GM12801 (cell line): ENCODE results near the gene PARP12.

Experiments
- TF ChIP-seq, protein P1 (sequence below): IDR thresholded peaks from one replicate; pipeline ENCODE4 v1.5.1; 2011; ENCODE audit warnings: control low read depth; ENCODE audit not compliant: insufficient read length; ENCODE audit errors: extremely low read depth

The PARP12 gene

DNA sequence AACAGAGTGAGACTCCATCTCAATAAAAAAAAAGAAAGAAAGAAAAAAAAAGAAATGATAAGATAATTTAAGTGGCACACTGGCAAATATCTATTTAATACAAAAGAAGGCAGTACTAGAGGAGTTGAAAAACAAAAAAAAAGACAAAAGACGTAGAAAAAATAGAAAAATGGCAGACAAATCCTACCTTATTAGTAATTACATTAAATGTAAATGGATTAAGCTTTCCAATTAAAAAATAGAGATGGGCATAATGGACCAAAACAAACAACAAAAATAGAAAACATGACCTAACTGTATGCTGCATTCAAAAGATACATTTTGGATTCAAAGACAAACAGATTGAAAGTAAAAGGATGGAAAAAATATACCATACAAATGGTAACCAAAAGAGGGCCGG, 5.3 kb upstream of the PARP12 start:
- TF ChIP-seq, protein P1, sequence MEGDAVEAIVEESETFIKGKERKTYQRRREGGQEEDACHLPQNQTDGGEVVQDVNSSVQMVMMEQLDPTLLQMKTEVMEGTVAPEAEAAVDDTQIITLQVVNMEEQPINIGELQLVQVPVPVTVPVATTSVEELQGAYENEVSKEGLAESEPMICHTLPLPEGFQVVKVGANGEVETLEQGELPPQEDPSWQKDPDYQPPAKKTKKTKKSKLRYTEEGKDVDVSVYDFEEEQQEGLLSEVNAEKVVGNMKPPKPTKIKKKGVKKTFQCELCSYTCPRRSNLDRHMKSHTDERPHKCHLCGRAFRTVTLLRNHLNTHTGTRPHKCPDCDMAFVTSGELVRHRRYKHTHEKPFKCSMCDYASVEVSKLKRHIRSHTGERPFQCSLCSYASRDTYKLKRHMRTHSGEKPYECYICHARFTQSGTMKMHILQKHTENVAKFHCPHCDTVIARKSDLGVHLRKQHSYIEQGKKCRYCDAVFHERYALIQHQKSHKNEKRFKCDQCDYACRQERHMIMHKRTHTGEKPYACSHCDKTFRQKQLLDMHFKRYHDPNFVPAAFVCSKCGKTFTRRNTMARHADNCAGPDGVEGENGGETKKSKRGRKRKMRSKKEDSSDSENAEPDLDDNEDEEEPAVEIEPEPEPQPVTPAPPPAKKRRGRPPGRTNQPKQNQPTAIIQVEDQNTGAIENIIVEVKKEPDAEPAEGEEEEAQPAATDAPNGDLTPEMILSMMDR: no peak

DNA sequence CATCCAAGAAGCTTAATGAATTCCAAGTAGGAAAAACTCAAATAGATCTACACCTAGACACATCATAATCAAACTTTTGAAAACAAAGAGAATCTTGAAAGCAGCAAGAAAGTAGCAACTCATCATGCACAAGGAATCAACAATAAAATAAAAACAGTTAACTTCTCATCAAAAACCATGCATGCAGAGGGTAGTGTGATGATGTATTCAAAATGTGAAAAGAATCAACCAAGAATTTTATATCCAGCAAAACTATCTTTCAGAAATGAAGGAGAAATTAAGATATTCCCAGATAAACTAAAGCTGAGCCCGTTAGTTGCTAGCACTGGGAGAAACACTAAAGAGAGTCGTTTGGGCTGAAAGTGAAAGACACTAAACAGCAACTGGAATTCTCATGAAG, 4.3 kb upstream of the PARP12 start:
- TF ChIP-seq, protein P1: no peak

DNA sequence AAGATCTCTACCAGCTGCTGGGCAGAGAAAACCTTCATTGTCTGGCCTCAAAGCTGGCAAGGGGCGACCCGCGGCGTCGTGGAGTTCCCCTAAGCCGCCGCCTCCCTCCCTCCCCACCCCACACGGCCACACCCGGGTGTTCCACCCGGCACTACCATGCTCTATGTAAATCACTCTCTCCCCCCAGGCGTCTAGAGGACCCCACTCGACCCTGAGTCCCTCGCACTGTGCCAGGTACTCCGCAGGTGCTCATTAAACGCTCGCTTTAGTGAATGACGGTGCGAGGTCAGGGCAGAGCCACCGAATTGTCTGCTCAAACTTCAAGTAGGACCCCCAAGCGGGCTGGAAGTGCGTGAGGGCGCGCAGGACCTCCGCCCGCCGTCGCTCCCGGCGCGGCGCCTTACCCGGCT, 628 bp downstream of the PARP12 start:
- TF ChIP-seq, protein P1: no peak

DNA sequence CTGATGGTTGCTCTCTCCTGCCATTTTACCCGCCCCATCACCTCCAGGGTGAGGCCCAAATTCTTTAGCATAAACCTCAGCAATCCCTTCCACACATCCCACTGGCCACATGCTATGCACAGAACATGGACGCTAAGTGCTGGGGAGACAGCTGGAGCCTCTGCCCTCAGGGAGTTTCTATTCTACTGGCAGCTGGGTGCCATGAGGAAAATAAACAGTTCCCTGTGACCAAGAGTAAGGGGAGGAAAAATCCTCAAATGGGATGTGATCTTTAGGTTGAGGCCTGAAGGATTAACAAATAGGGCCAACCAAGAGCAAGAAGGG, 1.2 kb downstream of the PARP12 start:
- TF ChIP-seq, protein P1: no peak

DNA sequence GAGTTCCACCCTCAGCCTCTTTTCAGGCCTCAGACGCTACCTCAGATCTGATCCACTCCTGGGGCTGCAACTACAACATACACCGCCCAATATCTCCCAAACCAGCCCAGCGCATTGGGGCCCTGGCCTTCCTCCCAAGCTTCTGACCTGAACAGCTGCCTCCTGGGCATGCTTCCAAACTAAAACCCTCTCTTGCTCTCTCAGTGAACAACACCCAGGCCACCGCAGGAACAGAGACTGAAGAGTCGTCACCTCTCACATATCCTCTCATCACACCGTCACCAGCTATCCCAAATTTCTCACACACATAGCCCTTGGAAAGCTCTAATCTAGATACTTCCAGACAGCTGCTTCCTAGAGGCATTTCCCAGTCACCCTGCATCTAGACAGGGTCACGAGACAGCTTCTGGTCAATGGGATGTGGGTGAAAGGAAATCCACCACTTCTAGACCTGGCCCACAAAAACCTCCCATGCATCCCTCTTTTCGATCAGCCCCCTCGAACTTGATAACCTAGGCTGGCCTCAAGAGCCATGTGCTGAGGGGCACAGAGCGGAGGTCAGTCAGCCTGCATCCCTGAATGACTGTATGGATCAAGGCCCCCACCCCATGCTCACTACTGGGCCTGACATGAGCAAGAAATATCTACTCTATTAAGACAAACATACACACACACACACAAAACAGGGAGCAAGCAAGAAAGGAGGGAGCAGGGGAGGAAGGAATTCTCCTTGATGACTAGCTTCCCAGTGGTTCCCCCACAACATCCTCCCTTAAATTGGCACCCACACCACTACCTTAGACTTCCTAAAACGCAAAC, 1.8 kb downstream of the PARP12 start:
- TF ChIP-seq, protein P1: no peak

DNA sequence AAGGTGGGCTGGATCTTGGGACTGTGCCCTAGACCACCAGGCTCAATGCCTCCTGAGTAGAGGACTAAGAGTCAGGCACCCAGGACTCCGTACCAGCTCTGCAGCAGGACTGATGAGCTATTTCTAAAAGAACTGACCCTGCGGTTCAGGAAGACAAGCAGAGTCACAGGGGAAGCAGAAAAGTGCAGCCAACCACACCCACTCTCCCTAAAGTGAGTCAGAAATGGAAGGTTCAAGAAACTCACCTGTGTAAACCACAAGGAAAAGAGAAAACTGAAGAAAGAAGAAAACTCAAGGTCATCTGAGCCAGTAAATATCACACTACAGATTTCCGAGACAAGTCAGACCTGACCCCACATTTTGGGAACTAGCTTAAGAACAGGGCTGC, 2.5 kb downstream of the PARP12 start:
- TF ChIP-seq, protein P1: no peak

DNA sequence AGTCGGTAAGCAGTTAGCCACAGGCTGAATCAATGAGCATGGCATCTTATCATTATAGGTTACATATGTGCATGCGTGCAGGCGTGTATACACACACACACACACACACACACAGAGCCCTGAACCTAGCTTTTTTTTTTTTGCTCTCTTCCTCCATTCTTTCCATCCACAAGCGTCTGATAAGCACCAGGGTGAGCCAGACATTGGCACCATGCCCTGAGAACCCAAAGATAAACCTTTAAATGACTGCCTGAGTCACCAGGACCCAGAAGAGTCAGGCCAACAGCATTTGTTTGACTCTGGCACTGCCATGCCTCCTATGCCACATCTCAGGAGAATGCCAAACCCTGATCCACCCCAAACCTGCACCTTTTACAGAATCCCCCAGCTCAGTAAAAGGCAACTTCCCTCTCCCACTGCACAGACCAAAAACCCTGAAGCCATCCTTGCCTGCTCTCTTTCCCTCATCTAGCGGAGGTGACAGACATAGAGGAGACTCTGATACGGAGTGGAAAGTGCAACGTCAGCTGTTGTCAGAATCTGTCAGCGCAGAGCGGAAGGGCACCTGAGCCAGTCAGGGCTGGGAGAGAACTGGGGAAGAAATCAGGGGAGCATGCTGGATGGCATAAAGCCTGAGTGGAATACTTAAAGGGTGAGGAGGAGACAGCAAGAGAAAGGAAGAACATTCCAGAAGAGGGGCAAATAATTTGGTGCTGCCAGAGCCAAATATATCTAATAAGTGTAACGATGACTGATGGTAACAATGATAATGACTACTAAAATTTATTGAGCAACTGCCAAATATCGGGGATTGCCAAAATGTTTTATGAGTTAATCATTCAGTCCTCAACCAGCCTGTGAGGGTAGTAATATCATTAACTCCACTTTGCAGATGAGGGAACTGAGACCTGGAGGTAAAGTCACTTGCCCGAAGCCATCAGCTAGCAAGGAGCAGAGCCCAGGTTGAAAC, 3.2 kb downstream of the PARP12 start:
- TF ChIP-seq, protein P1: no peak
